Erythroblast (primary cell): ENCODE data around the gene PGF.

Experiments
- GATA1 ChIP-seq: IDR thresholded peaks from 2 replicates; pipeline ENCODE4 v1.6.1; 2011; ENCODE audit warnings: low read depth, mild to moderate bottlenecking, control low read depth, low read length, moderate library complexity
- POLR2A ChIP-seq: IDR thresholded peaks from 2 replicates; pipeline ENCODE4 v1.6.1; 2011; ENCODE audit warnings: mild to moderate bottlenecking, low read length

DNA sequence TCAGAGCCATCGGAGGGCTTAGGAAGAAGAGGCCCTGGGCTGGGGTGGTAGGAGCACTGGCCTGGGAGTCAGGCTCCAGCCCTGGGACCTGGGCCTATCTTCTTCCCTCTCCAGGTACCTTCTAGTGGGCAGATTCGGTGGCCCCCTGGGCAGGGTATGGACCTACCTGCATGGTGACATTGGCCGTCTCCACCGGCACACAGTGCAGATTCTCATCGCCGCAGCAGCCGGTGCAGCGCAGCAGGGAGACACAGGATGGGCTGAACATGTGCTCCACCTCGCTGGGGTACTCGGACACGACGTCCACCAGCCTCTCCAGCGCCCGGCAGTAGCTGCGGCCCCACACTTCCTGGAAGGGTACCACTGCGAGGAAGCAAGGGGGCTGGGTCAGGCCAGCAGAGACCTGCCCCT is 6.2 kb downstream of the PGF start:
- TF ChIP-seq POLR2A, result no peak
- no peak for TF ChIP-seq GATA1
